Effector memory CD8-positive, alpha-beta T cell (primary cell): Measurements from ENCODE around the gene CPSF7.
"Not testable (repeated sequence)": the region's sequence is repeated elsewhere in the genome, so short reads cannot be mapped to it uniquely, and the experiment has no call there.

Source experiments
- ATAC-seq: fragments of 150-1000 bp; cut with Tn5 transposase; replicated peaks from 2 replicates; pipeline ENCODE4 v1.10.0; 2021; ENCODE audit warnings: mild to moderate bottlenecking, moderate library complexity
- DNase-seq, 3 experiments: peaks; one replicate each; pipeline ENCODE4 v3.0.0; 2021
- H3K27ac Mint-ChIP-seq, 2 donors: one replicate each; pipeline ENCODE4 v1.8.0; 2022; ENCODE audit warnings: mild to moderate bottlenecking in 2 of 2, mixed read lengths in 2 of 2, moderate library complexity in 2 of 2
- H3K27me3 Mint-ChIP-seq, 2 donors: one replicate each; pipeline ENCODE4 v1.8.0; 2022; ENCODE audit warnings: mixed read lengths in 2 of 2
- H3K36me3 Mint-ChIP-seq: one replicate; pipeline ENCODE4 v1.8.0; 2022; ENCODE audit warnings: mild to moderate bottlenecking, moderate library complexity, mixed read lengths; ENCODE audit not compliant: insufficient read depth
- H3K4me1 Mint-ChIP-seq, 2 donors: one replicate each; pipeline ENCODE4 v1.8.0; 2022; ENCODE audit warnings: low read depth in 2 of 2, mixed read lengths in 2 of 2
- H3K4me3 Mint-ChIP-seq, 2 donors: one replicate each; pipeline ENCODE4 v1.8.0; 2022; ENCODE audit warnings: mild to moderate bottlenecking in 2 of 2, mixed read lengths in 2 of 2, moderate library complexity in 2 of 2
- H3K9me3 Mint-ChIP-seq, 2 donors: one replicate each; pipeline ENCODE4 v1.8.0; 2022; ENCODE audit warnings: mixed read lengths in 2 of 2

The CPSF7 gene

DNA sequence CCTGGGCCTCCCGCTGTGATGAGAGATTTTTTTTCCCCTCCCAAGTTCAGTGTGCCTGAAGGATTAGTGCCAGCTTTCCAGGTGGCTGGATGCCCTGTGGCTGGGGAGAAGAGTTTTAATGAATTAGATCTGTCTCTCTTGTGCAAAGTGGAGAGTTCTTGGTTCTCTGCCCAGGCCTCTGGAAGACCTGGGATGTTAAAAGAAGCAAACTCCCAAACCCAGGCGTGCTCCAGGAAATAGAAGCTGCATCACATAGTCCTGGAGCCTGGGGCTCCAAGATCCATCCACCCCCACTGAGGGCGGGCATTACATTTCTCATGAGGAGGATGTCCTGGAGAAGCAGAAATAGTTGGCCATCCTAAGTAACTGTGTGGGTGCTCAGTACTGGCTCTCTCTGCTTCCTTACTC, 30.7 kb upstream of the CPSF7 start:
- Mint-ChIP-seq H3K27me3 (no peaks in the 10 kb centered on the region), H3K27ac (peak overlapping the region; percentile 81 to 82), H3K4me1 (peaks cover 4 to 11% of the 10 kb centered on the region in 2 donors), H3K36me3 (peaks cover 5% of the 10 kb centered on the region), H3K9me3 (no peaks in the 10 kb centered on the region), H3K4me3 (no peak overlapping the region)
- DNase-seq (no peak), ATAC-seq (no peak)

DNA sequence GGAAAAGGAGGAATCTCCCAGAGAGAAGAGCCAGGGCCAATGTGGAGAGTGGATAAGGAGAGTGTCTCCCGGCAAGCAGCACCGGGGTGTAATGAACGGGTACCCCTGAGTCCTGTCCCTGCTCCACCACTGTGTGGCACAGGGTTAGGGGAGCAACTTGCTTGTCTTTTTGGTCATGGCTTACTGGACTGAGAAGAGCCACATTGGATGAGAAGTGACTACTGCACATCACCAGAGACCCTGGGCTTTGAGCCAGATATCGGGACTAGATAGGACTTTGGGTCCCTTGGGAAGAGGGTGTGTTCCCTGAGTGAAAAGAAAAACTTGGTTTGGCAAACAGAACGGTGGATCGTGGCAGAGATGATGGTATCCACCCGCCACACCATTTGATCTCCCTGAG, 24.7 kb upstream of the CPSF7 start:
- Mint-ChIP-seq H3K4me3 (no peak overlapping the region), H3K27me3 (no peaks in the 10 kb centered on the region), H3K9me3 (no peaks in the 10 kb centered on the region), H3K36me3 (peaks cover 10% of the 10 kb centered on the region), H3K4me1 (peaks cover 4 to 16% of the 10 kb centered on the region in 2 donors), H3K27ac (peak overlapping the region in 1 of 2 donors; percentile 80)
- no peak for ATAC-seq
- DNase-seq, result no peak

DNA sequence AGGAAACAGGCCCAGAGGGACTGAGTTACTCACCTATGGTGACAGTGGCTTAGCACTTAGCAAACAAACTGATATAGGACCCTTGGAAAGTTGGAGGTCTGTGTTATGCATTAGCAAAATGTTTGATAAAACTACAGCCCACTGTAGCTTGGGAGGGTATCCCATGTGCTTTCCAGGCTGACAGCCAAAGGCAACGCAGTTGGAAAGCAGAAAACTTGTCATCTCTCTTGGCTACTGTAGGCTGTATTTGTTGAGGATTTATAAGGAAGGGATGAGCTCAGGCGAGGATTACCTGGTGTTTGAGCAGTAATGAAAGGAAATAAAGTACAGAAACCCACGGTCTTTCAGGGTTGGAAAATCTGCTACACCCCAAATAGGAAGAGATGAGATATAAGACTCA, 23.9 kb upstream of the CPSF7 start:
- Mint-ChIP-seq H3K4me3 (no peak overlapping the region), H3K4me1 (peaks cover 4 to 18% of the 10 kb centered on the region in 2 donors), H3K9me3 (no peaks in the 10 kb centered on the region), H3K27me3 (no peaks in the 10 kb centered on the region), H3K27ac (peak overlapping the region in 1 of 2 donors; percentile 80), H3K36me3 (peaks cover 12% of the 10 kb centered on the region)
- ATAC-seq (no peak), DNase-seq (no peak)

DNA sequence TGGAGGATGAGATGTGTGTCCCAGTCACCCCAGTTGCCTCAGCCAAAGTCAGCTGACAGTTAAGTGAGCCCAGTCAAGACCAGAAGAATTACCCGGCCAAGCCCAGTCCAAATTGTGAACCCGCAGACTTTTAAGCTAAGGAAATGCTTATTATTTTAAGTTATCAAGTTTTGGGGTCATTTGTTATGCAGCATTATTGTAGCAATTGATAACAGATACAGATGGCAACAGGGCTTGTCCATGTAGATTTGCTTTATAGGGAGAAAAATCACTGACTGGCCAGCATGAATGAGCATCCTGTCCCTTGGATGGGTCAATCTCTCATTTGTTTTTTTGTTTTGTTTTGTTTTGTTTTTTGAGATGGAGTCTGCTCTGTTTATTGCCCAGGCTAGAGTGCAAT, 23.1 kb upstream of the CPSF7 start:
- no peak for ATAC-seq
- DNase-seq, result no peak
- no peaks in the 10 kb centered on the region for H3K27me3 Mint-ChIP-seq
- no peak overlapping the region for H3K4me3 Mint-ChIP-seq
- peaks cover 6 to 20% of the 10 kb centered on the region in 2 donors for H3K4me1 Mint-ChIP-seq
- no peak overlapping the region for H3K27ac Mint-ChIP-seq
- no peaks in the 10 kb centered on the region for H3K9me3 Mint-ChIP-seq
- peaks cover 17% of the 10 kb centered on the region for H3K36me3 Mint-ChIP-seq

DNA sequence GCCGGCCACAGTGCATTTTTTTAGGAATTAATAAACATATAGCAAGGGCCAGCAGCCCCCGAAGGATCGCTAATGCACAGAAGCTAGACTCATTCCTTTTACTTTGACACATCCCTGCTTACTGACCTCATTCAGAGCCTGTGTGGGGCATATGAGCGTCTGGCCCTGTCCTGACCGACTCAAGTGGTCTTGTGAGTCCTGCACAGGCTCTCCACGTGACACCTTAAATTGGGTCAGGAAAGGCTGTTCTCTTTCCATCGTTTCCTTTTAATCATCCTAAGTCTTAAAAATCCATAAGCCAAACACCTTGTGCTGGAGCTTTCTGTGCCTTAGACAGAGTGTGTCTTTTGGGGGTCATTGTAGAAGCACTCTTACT, 18.8 kb upstream of the CPSF7 start:
- no peak overlapping the region for H3K4me3 Mint-ChIP-seq
- no peaks in the 10 kb centered on the region for H3K9me3 Mint-ChIP-seq
- H3K36me3 Mint-ChIP-seq, result peaks cover 45% of the 10 kb centered on the region
- peak overlapping the region in 1 of 2 donors; percentile 74 for H3K27ac Mint-ChIP-seq
- no peak for DNase-seq
- H3K4me1 Mint-ChIP-seq, result peaks cover 7 to 9% of the 10 kb centered on the region in 2 donors
- H3K27me3 Mint-ChIP-seq, result no peaks in the 10 kb centered on the region
- no peak for ATAC-seq

DNA sequence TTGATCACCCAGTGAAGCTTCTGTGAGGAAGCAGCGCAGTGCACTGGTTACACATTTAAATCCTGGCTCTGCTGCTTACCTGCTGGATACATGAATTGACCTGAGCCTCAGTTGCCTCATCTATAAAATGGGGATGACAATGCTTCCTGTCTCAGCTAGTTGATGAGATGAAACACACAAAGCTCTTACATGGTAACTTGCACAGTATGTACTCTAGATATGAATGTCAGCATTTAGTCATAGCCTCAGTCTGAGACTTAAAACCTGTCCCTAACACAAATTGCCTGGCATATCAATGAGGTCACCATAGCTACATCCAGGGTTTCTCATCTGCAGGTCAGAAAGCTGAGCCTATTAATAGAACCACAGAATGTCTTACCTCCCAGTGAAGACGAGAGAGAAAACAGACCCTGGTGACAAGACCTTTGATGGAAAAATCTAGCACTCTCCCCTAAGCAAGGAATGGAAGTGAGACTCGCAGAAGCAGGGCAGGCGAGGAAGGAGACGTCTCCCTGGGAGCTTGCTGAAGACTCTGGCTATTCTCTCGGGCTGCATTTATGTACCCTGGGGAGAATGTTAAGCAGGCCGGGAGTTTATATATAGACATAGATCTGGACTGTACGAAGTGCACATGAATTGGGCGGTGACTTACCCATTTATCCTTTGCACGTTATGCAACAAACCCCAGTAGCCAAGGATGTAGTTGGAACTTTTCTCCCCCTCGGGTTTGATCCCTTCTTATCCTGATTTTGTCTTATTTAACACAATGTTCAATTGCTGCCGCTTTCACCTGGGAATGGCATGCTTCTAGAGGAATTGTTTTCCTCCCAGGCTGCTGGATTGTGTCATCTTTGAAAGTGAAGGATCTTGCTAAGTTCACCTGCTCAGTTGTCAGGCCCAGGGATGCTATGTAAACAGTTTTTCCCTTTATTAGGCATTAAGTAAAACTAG, 18.1 kb upstream of the CPSF7 start:
- Mint-ChIP-seq H3K9me3 (no peaks in the 10 kb centered on the region), H3K27ac (peak overlapping the region; percentile 65 to 74), H3K4me1 (peaks cover 7 to 15% of the 10 kb centered on the region in 2 donors), H3K36me3 (peaks cover 51% of the 10 kb centered on the region), H3K4me3 (no peak overlapping the region), H3K27me3 (no peaks in the 10 kb centered on the region)
- DNase-seq (no peak), ATAC-seq (no peak)

DNA sequence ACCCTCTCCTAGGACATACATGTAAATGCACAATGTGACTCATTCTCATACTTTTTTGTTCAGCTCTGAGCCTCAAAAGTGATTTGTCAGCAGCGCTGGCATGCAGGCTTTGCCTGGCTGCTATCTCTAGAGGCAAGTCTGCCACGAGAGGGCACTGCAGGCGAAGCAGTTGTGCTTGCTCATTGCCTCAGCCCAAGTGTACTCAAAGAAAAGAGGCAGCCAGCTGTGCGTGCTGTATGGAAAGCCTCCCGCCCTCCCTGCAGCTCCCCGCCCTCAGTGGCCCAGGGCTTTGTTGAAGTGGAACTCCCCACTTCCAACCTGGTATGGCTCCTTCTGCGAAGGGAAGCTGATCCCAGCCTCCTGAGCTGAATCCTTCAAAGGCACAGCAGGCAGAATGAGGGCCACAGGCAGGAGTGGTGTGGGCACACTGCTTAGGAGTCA, 16.5 kb upstream of the CPSF7 start:
- DNase-seq, result peak; percentile 44 to 46 (median 46)
- H3K4me1 Mint-ChIP-seq, result peaks cover 7 to 15% of the 10 kb centered on the region in 2 donors
- no peaks in the 10 kb centered on the region for H3K27me3 Mint-ChIP-seq
- no peak overlapping the region for H3K27ac Mint-ChIP-seq
- peak; percentile 80 for ATAC-seq
- no peaks in the 10 kb centered on the region for H3K9me3 Mint-ChIP-seq
- no peak overlapping the region for H3K4me3 Mint-ChIP-seq
- H3K36me3 Mint-ChIP-seq, result peaks cover 65% of the 10 kb centered on the region

DNA sequence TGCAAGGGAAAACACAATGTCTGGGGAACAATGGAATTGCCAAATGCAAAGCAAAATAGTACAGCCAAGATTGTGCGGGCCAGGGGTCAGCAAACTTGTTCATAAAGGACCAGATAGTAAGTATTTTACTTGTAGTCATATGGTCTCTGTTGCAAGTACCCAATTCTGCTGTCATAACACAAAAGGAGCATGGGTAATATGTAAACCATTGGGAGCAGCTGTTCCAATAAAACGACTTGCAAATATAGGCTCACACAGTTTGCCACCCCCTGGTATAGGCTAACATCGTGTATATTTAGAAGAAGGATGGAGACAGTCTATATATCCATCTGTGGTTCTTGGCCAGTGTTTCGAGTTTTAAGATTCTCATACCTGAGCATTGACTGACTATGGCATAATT, 15.7 kb upstream of the CPSF7 start:
- Mint-ChIP-seq H3K27ac (no peak overlapping the region), H3K4me1 (peaks cover 7 to 15% of the 10 kb centered on the region in 2 donors), H3K9me3 (no peaks in the 10 kb centered on the region), H3K27me3 (no peaks in the 10 kb centered on the region), H3K4me3 (no peak overlapping the region), H3K36me3 (peaks cover 68% of the 10 kb centered on the region)
- ATAC-seq, result no peak
- no peak for DNase-seq

DNA sequence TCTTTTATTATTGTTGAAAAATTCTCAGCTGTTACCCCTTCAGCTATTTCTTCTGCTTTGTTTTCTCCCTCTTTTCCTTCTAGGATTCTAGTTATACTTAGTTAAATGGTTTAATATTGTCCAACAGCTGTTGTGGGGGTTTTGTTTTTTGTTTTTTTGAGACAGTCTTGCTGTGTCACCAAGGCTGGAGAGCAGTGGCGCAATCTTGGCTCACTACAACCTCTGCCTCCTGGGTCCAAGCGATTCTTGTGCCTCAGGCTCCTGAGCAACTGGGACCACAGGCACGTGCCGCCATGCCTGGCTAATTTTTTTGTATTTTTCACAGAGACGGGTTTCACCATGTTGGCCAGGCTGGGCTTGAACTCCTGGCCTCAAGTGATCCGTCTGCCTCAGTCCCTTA, 12.8 kb upstream of the CPSF7 start:
- H3K27ac Mint-ChIP-seq, result peak overlapping the region; percentile 31 to 52
- peaks cover 81% of the 10 kb centered on the region for H3K36me3 Mint-ChIP-seq
- DNase-seq (no peak), ATAC-seq (no peak)
- H3K9me3 Mint-ChIP-seq, result no peaks in the 10 kb centered on the region
- H3K4me1 Mint-ChIP-seq, result peaks cover 3 to 12% of the 10 kb centered on the region in 2 donors
- no peak overlapping the region for H3K4me3 Mint-ChIP-seq
- no peaks in the 10 kb centered on the region for H3K27me3 Mint-ChIP-seq

DNA sequence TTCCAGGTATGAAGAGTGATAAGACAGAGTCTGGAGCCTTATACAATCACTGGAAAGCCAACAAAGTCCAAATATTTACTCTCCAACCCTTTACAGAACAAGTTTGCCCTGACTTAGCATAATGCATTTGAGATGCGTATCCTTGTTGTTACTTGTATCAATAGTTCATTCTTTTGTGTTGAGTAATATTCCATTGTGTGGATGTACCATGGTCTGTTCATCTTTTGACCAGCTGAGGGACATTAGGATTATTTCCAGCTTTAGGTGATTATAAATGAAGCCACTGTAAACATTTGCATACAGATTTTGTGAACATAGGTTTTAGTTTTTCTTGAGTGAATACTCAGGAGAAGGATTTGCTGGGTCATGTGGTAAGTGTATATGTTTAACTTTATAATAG, 9.8 kb upstream of the CPSF7 start:
- no peaks in the 10 kb centered on the region for H3K9me3 Mint-ChIP-seq
- no peak for DNase-seq
- H3K27ac Mint-ChIP-seq, result no peak overlapping the region
- H3K36me3 Mint-ChIP-seq, result peaks cover 78% of the 10 kb centered on the region
- H3K4me3 Mint-ChIP-seq, result no peak overlapping the region
- ATAC-seq, result no peak
- peaks cover 15 to 16% of the 10 kb centered on the region in 2 donors for H3K4me1 Mint-ChIP-seq
- no peaks in the 10 kb centered on the region for H3K27me3 Mint-ChIP-seq

DNA sequence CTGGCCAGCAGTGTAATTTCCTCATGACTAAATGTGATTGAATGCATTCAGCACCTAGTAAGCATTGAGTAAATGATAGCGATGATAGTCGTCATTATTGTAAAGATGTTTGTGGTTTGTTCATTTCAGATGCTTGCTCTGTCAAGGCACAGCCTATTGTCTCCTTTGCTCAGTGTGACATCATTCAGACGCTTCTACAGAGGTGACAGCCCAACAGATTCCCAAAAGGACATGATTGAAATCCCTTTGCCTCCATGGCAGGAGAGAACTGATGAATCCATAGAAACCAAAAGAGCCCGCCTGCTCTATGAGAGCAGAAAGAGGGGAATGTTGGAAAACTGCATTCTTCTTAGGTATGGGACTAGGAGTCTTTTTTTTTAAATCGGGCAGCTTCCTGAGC, 7.7 kb upstream of the CPSF7 start:
- no peak for DNase-seq
- peaks cover 8 to 26% of the 10 kb centered on the region in 2 donors for H3K4me1 Mint-ChIP-seq
- no peak for ATAC-seq
- no peaks in the 10 kb centered on the region for H3K27me3 Mint-ChIP-seq
- no peak overlapping the region for H3K4me3 Mint-ChIP-seq
- peak overlapping the region in 1 of 2 donors; percentile 53 for H3K27ac Mint-ChIP-seq
- H3K9me3 Mint-ChIP-seq, result no peaks in the 10 kb centered on the region
- peaks cover 65% of the 10 kb centered on the region for H3K36me3 Mint-ChIP-seq

DNA sequence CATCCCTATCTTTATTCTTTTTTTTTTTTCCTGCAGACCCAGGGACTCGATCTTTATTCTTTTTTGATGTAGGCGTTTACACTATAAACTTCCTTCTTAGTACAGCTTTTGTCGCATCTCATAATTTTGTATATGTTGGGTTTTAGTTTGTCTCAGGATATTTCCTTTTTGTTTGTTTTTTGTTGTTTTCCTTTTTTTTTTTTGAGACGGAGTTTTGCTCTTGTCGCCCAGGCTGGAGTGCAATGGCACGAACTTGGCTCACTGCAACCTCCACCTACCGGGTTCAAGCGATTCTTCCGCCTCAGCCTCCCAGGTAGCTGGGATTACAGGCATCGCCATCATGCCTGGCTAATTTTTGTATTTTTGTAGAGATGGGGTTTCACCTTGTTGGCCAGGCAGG, 1.1 kb upstream of the CPSF7 start:
- H3K4me1 Mint-ChIP-seq, result peaks cover 38% of the 10 kb centered on the region in 2 donors
- peak overlapping the region; percentile 96 to 97 for H3K4me3 Mint-ChIP-seq
- peaks cover 51% of the 10 kb centered on the region for H3K36me3 Mint-ChIP-seq
- not testable (repeated sequence) for H3K27me3 Mint-ChIP-seq, H3K9me3 Mint-ChIP-seq, ATAC-seq, DNase-seq
- H3K27ac Mint-ChIP-seq, result peak overlapping the region; percentile 99 to 100

DNA sequence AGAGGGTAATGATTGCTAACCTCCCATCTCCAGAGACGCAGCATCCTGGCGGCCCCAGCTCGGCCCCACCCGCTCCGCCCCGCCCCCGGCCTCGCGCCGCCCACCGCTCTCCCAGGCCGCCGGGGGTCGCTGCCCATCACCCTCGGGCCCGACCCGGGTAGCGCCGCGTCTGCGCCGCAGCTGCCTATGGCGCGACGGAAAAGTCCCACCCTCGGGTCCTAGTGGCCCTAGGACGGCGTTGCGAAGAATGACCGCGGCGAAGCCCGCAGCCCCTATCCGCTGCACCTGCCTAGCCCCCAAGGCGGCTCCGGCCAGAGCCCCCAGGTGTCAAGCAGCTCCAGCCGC, 457 bp downstream of the CPSF7 start:
- H3K27ac Mint-ChIP-seq, result peak overlapping the region; percentile 99 to 100
- peak overlapping the region; percentile 96 to 97 for H3K4me3 Mint-ChIP-seq
- ATAC-seq (peak; percentile 52), DNase-seq (peak; percentile 61 to 72 (median 71))
- H3K9me3 Mint-ChIP-seq, result no peaks in the 10 kb centered on the region
- peaks cover 37 to 39% of the 10 kb centered on the region in 2 donors for H3K4me1 Mint-ChIP-seq
- no peaks in the 10 kb centered on the region for H3K27me3 Mint-ChIP-seq
- H3K36me3 Mint-ChIP-seq, result peaks cover 58% of the 10 kb centered on the region
